Adrenal gland (tissue), 12 donors: Measurements from ENCODE around the gene BGN. TPM values are rescaled to one million over a fixed set of nuclear protein-coding genes. Genes with fewer than 3 reads are reported as not detected.
A peak's percentile ranks its signal among the peaks of the same experiment; 100 is the strongest.

Source experiments
- DNase-seq, 7 donors: peaks; one replicate each; pipeline ENCODE4 v3.0.0-alpha.2; 2019 to 2020
- H3K27ac ChIP-seq, 5 donors: fragments of 200-600 bp; sonication (generic) in 4 of 5; 1 replicate in 3 of 5; 2 replicates in 2 of 5; pipeline versions ENCODE4 v1.5.1 to v1.8.0; 2016 to 2020; ENCODE audit warnings: mild to moderate bottlenecking in 1 of 5
- H3K27me3 ChIP-seq: fragments of 200-600 bp; 2 replicates; pipeline ENCODE4 v1.8.0; 2021
- H3K36me3 ChIP-seq, 2 donors: fragments of 200-600 bp; replicated peaks in 1 of 2; 1 replicate in 1 of 2; 2 replicates in 1 of 2; pipeline versions ENCODE4 v1.5.1 to v1.8.0; 2018 to 2022
- H3K4me1 ChIP-seq, 2 donors: fragments of 200-600 bp; replicated peaks in 1 of 2; 1 replicate in 1 of 2; 2 replicates in 1 of 2; pipeline versions ENCODE4 v1.5.1 to v1.8.0; 2018 to 2021
- H3K4me3 ChIP-seq, 4 donors: fragments of 200-600 bp; sonication (generic) in 3 of 4; one replicate each; pipeline ENCODE4 v1.5.1; 2016 to 2018
- H3K9me3 ChIP-seq, 3 donors: fragments of 200-600 bp; sonication (generic) in 1 of 3; replicated peaks in 1 of 3; 1 replicate in 2 of 3; 2 replicates in 1 of 3; pipeline versions ENCODE4 v1.5.1 to v1.8.0; 2016 to 2021
- POLR2A ChIP-seq, 2 donors: fragments of 450-650 bp; IDR thresholded peaks; one replicate each; pipeline ENCODE4 v1.6.1; 2017; ENCODE audit warnings: antibody characterized with exemption in 2 of 2, mild to moderate bottlenecking in 2 of 2, moderate library complexity in 1 of 2
- WGBS, 4 donors: extraction: QIAGEN DNeasy Blood & Tissue Kit in 2 of 4; methylation state at CpG; one replicate each; pipeline versions ENCODE4 v1.1.5 to v1.1.7; 2013 to 2017; 5-methylcytosine and 5-hydroxymethylcytosine counted together
- intact Hi-C, 2 donors: fragments of 100-400 bp; cut with DNase I; formaldehyde crosslinking; loops; one replicate each; pipeline versions ENCODE4 v1.14.1 to v1.15.0; 2022 to 2023
- polyA plus RNA-seq, 3 donors: library from polyadenylated mRNA; stranded (reverse); fragments of 200-250 nt in 2 of 3; fragments of 350-450 nt in 1 of 3; fragmentation: Illumina TruSeq in 1 of 3; extraction: RNeasy Lipid Tissue Mini Kit (QIAGEN cat#74804) in 1 of 3; gene quantifications; one replicate each; pipeline ENCODE4 v1.2.3, GENCODE V29; 2013 to 2014
- total RNA-seq, 9 donors: library from RNA; depleted of rRNA in 4 of 9; stranded (reverse); fragments of >200 nt in 4 of 9; fragments of 120-200 nt in 1 of 9; fragmentation: NEBNext Ultra II Directional in 1 of 9; extraction: Animal tissue kit (Norgen Biotek cat#: 25700) in 1 of 9; gene quantifications; one replicate each; pipeline versions ENCODE4 v1.1.0 to v1.2.4, GENCODE V29; 2013 to 2023
- TF ChIP-seq, protein P1 (sequence below), 6 experiments: fragments of 450-650 bp in 4 of 6; fragments of 200-600 bp in 2 of 6; sonication (generic) in 1 of 6; IDR thresholded peaks; 1 replicate in 5 of 6; 2 replicates in 1 of 6; pipeline versions ENCODE4 v1.5.1 to v1.8.0; 2016 to 2021; ENCODE audit warnings: antibody characterized with exemption in 6 of 6, mild to moderate bottlenecking in 2 of 6, moderate library complexity in 1 of 6
- donor health status: healthy with polysubstance abuse.
- donor health status: Bipolar disorder and iron deficiency.
- donor health status: DM: yes; HTN: yes; CAD: no.
- donor health status: DM: no; HTN: no; CAD: no.
- donor health status: DM: no; HTN: no; CAD: no.
- donor health status: DM: yes; HTN: yes; CAD: no.

The BGN gene
- total and polyA plus RNA-seq, 12 donors: 18.9 to 598 (median 247) TPM

DNA sequence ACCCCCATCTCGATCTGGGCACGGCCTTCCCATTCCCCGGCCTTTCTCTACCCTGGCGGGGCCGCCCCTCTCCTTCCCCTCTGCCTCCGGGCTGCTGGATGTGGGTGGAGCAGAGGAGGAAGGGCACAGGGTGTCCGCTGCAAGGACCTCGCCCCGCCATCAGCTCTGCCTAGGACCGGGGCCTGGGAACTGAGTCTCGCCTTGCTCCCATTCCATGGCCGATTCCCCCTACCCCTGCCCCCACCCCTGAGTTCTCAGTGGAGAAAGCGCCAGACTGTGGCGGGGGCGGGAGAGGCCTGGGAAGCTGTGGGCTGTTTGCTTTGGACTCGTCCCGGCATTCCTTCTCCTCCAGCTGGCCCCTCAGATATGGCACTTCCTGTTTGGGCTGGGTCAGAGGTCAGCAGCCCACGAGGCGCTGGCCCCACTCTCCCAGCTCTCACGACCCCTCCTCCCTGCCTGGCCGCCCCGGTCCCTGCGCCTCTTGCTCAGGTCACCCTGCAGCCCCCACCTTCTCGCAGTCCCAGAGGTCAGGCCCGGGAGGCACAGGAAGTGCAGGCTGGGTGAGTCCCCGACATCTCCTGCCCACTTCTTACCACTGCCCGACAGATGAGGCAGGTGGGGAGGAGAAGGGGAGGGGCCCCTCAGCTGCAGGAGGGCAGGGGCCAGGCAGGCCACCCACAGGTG is 6.4 kb upstream of the BGN start:
- H3K4me1 ChIP-seq: no peaks in the 10 kb centered on the region
- peak in 5 of 7 donors; percentile 19 to 64 (median 43) for DNase-seq
- H3K27ac ChIP-seq: peak overlapping the region in 3 of 5 donors; percentile 12 to 88 (median 47)
- H3K9me3 ChIP-seq: no peaks in the 10 kb centered on the region
- intact Hi-C loops: no loop called here
- no peaks in the 10 kb centered on the region for H3K27me3 ChIP-seq
- H3K36me3 ChIP-seq: no peaks in the 10 kb centered on the region
- TF ChIP-seq, protein P1, sequence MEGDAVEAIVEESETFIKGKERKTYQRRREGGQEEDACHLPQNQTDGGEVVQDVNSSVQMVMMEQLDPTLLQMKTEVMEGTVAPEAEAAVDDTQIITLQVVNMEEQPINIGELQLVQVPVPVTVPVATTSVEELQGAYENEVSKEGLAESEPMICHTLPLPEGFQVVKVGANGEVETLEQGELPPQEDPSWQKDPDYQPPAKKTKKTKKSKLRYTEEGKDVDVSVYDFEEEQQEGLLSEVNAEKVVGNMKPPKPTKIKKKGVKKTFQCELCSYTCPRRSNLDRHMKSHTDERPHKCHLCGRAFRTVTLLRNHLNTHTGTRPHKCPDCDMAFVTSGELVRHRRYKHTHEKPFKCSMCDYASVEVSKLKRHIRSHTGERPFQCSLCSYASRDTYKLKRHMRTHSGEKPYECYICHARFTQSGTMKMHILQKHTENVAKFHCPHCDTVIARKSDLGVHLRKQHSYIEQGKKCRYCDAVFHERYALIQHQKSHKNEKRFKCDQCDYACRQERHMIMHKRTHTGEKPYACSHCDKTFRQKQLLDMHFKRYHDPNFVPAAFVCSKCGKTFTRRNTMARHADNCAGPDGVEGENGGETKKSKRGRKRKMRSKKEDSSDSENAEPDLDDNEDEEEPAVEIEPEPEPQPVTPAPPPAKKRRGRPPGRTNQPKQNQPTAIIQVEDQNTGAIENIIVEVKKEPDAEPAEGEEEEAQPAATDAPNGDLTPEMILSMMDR (IDR thresholded peaks at IDR 0.05): no peak
- H3K4me3 ChIP-seq: no peak overlapping the region
- 56 to 75% (median 61%) methylated on average over 4 to 26 of the region's 27 CpGs for WGBS, 4 donors

DNA sequence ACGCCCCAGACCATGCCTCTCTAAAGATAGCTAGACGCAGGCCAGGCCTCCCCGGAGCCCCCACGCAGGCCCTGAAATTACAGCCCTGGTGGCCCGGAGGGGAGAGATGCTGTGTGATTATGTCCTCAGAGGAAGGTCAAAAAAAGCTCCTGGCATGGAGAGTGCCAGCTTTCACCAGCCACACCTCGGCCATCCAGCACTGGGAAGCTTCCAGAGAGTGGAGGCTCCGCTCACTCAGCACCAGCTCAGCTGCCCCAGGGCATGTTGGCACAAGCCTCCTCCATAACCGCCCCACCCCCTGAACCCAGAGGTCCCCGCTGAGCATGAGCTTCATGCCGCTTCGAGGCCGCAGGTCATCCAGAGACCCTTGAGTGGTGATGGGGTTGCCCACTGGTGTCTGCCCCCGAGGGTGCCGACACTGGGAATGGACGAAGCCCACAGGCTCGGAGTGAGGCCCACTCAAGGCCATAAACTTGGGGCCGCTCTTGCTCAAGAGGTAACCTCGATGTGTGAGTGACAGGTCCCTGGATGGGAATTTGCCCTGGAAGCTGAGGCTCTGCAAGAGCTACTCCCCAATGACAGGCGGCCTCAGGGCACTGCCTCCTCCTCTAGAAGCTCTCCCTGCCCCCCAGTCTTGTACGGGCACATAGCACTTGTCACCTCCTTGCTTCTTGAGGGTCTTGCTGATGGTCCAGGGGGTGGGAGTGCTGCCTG is 4.4 kb upstream of the BGN start:
- TF ChIP-seq POLR2A (IDR thresholded peaks at IDR 0.05): no peak
- TF ChIP-seq, protein P1 (IDR thresholded peaks at IDR 0.05): no peak
- intact Hi-C loops: no loop called here
- Histone ChIP-seq H3K36me3 (no peaks in the 10 kb centered on the region), H3K4me1 (no peaks in the 10 kb centered on the region), H3K27ac (no peak overlapping the region), H3K9me3 (no peaks in the 10 kb centered on the region), H3K4me3 (no peak overlapping the region), H3K27me3 (peaks cover 3% of the 10 kb centered on the region)
- WGBS, 4 donors: 80 to 100% (median 86%) methylated on average over 1 to 20 of the region's 20 CpGs
- no peak for DNase-seq

DNA sequence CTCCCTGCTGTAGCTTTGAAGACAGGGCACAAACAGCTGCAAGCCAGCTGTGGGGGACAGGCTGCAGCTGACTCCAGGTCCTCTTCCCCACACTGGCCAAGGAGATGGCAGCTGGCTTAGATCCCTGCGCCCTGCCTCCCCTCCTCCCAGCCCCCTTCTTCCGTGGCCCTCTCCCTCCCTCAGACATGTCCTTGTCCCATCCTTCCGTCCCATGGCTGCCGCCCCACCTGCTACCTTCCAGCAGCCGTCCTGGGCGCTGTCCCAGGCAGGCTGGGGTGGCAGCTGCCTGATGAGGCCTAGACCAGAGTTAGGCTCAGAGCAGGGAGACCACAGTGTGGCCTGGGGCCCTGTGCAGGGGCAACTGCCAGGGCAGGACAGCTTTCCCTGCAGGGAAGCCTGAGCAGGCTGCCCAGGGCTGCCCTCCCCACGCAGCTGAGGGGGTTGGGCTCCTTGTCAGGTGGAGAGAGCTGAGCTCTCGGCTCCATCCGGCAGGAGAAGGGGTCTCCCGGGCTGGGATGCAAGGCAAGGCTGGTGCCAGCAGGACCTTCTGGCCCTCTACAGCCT is 3.3 kb upstream of the BGN start:
- DNase-seq: no peak
- Histone ChIP-seq H3K27ac (peak overlapping the region in 1 of 5 donors; percentile 66), H3K27me3 (peaks cover 10% of the 10 kb centered on the region), H3K4me1 (no peaks in the 10 kb centered on the region), H3K4me3 (no peak overlapping the region), H3K9me3 (no peaks in the 10 kb centered on the region), H3K36me3 (no peaks in the 10 kb centered on the region)
- TF ChIP-seq POLR2A (IDR thresholded peaks at IDR 0.05): no peak
- TF ChIP-seq, protein P1 (IDR thresholded peaks at IDR 0.05): no peak
- 51 to 80% (median 67%) methylated on average over 4 to 10 of the region's 10 CpGs for WGBS, 4 donors
- intact Hi-C loops: no loop called here

DNA sequence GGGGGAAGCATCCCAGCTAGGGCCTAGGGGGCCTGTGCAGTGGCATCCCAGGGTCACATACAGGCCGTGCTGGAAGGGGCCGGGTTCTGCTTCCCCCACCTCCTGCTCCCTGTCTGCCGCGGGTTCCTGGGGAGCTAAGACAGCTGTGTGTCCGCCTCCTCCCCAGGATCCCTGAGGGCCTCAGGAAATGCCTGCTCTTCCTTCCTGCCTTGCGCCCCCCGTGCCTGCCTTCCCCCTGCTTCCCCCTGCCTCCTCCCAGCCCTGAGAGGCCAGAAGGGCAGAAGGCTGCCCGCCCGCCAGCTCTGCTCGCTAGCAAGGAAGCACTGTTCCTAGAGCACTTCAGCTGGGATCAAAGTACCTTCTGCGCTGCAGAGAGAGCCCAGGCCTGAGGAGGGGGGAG is 2.9 kb upstream of the BGN start:
- no peaks in the 10 kb centered on the region for H3K4me1 ChIP-seq
- no peak for DNase-seq

More for the DNA sequence above, 2.9 kb upstream of the BGN start:
- TF ChIP-seq, protein P1 (IDR thresholded peaks at IDR 0.05): no peak
- no peak for TF ChIP-seq POLR2A (IDR thresholded peaks at IDR 0.05)
- Histone ChIP-seq H3K27ac (peak overlapping the region in 1 of 5 donors; percentile 66), H3K36me3 (no peaks in the 10 kb centered on the region), H3K27me3 (peaks cover 11% of the 10 kb centered on the region), H3K9me3 (no peaks in the 10 kb centered on the region), H3K4me3 (no peak overlapping the region)
- 10 to 64% (median 45%) methylated on average over 2 to 11 of the region's 11 CpGs for WGBS, 4 donors
- intact Hi-C loops: no loop called here
